ENCODE results near the gene BPIFA1. TPM values are rescaled to one million over a fixed set of nuclear protein-coding genes. Genes with fewer than 3 reads are reported as not detected.

The BPIFA1 gene
- polyA plus RNA-seq, 3 donors: not detected

- Histone ChIP-seq H3K4me1 (ENCODE audit: control insufficient read depth in 1 of 2, insufficient read depth in 2 of 2, low read length in 2 of 2) (no peaks in the 10 kb centered on the region), H3K27me3 (ENCODE audit: control insufficient read depth in 2 of 2, insufficient read depth in 2 of 2, low read length in 2 of 2) (peaks cover 0 to 2% of the 10 kb centered on the region in 2 donors), H3K9ac (ENCODE audit: insufficient read depth, low read length, poor library complexity, severe bottlenecking) (no peak overlapping the region), H3K4me2 (replicated peaks; ENCODE audit: extremely low read depth, low read length, poor library complexity, severe bottlenecking) (no peak overlapping the region), H3K4me3 (replicated peaks in 1 of 3; ENCODE audit: low read depth in 2 of 3, low read length in 3 of 3) (no peak overlapping the region), H3K27ac (ENCODE audit: low read depth in 1 of 2, low read length in 2 of 2) (no peak overlapping the region), H3K9me3 (replicated peaks in 1 of 2; ENCODE audit: control insufficient read depth in 1 of 2, insufficient read depth in 1 of 2, low read length in 2 of 2) (no peaks in the 10 kb centered on the region), H4K20me1 (ENCODE audit: insufficient read depth, low read length) (no peaks in the 10 kb centered on the region), H2AFZ (ENCODE audit: insufficient read depth, low read depth, low read length, poor library complexity, severe bottlenecking) (no peak overlapping the region), H3K36me3 (replicated peaks in 1 of 2; ENCODE audit: control insufficient read depth in 1 of 2, insufficient read depth in 2 of 2, low read length in 2 of 2) (no peaks in the 10 kb centered on the region), H3K79me2 (ENCODE audit: insufficient read depth, low read length) (no peaks in the 10 kb centered on the region)
- Mint-ChIP-seq H3K27ac (no peak overlapping the region), H3K4me1 (no peaks in the 10 kb centered on the region), H3K4me3 (no peak overlapping the region), H3K36me3 (no peaks in the 10 kb centered on the region), H3K27me3 (ENCODE audit: low read depth in 3 of 3) (peaks cover under 1 to 12% (median 4%) of the 10 kb centered on the region in 3 donors), H3K9me3 (no peaks in the 10 kb centered on the region)
- DNase-seq: no peak
- no peak for TF ChIP-seq CTCF (IDR thresholded peaks at IDR 0.05)
- intact Hi-C loops (cut with micrococcal nuclease): no loop called here
- 88% methylated on average over 5 of the region's 6 CpGs for WGBS (ENCODE audit: insufficient coverage)
Measured at GRCh38 chr20:33237989-33238388, 2.2 kb downstream of the BPIFA1 start.

GRCh38 chr20:33239418-33239817, 3.6 kb downstream of the BPIFA1 start:
- H3K36me3 Mint-ChIP-seq: no peaks in the 10 kb centered on the region
- H3K4me1 Mint-ChIP-seq: no peaks in the 10 kb centered on the region
- intact Hi-C loops (cut with micrococcal nuclease): no loop called here
- H3K4me3 Mint-ChIP-seq: no peak overlapping the region
- no peak overlapping the region for H3K27ac Mint-ChIP-seq
- Histone ChIP-seq H3K9ac (ENCODE audit: insufficient read depth, low read length, poor library complexity, severe bottlenecking) (no peak overlapping the region), H3K9me3 (replicated peaks in 1 of 2; ENCODE audit: control insufficient read depth in 1 of 2, insufficient read depth in 1 of 2, low read length in 2 of 2) (no peaks in the 10 kb centered on the region), H3K4me2 (replicated peaks; ENCODE audit: extremely low read depth, low read length, poor library complexity, severe bottlenecking) (no peak overlapping the region), H3K79me2 (ENCODE audit: insufficient read depth, low read length) (no peaks in the 10 kb centered on the region), H3K27ac (ENCODE audit: low read depth in 1 of 2, low read length in 2 of 2) (no peak overlapping the region), H3K36me3 (replicated peaks in 1 of 2; ENCODE audit: control insufficient read depth in 1 of 2, insufficient read depth in 2 of 2, low read length in 2 of 2) (no peaks in the 10 kb centered on the region), H3K27me3 (ENCODE audit: control insufficient read depth in 2 of 2, insufficient read depth in 2 of 2, low read length in 2 of 2) (no peaks in the 10 kb centered on the region), H2AFZ (ENCODE audit: insufficient read depth, low read depth, low read length, poor library complexity, severe bottlenecking) (no peak overlapping the region), H3K4me1 (ENCODE audit: control insufficient read depth in 1 of 2, insufficient read depth in 2 of 2, low read length in 2 of 2) (no peaks in the 10 kb centered on the region), H3K4me3 (replicated peaks in 1 of 3; ENCODE audit: low read depth in 2 of 3, low read length in 3 of 3) (no peak overlapping the region), H4K20me1 (ENCODE audit: insufficient read depth, low read length) (no peaks in the 10 kb centered on the region)
- no peaks in the 10 kb centered on the region for H3K9me3 Mint-ChIP-seq
- peaks cover 3 to 7% (median 6%) of the 10 kb centered on the region in 3 donors for H3K27me3 Mint-ChIP-seq (ENCODE audit: low read depth in 3 of 3)
- no peak for TF ChIP-seq CTCF (IDR thresholded peaks at IDR 0.05)
- WGBS (ENCODE audit: insufficient coverage): no CpG with 5 or more reads among the region's 1 CpG
- no peak for DNase-seq

All from CD14-positive monocyte (primary cell).